DMS153 treated with DMSO at 0.1 percent for 48 hours (cell line): ENCODE data around the gene HEXIM1.

Source experiments
- DNase-seq: peaks from one replicate; lab custom pipeline; 2025; ENCODE audit not compliant: unreplicated experiment; lab: John Stamatoyannopoulos, UW

Gene HEXIM1

DNA sequence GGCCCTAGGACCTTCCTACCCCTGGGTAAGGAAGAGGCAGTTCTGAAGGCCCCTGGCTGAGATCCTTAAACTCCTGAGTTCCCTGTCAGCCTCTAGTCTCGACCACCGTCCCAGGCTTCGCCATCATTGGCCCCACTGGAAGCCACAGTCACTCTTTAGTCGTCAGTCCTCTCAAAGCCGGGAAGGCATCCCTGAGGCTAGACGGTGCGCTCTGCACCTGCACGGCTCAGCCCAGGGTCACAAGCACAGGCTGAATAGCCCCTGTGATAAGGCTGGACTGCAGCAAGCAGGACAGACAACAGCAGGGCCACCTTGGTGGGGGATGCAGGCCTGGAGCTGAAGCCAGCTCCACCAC is 3.3 kb upstream of the HEXIM1 start:
- DNase-seq, result no peak

DNA sequence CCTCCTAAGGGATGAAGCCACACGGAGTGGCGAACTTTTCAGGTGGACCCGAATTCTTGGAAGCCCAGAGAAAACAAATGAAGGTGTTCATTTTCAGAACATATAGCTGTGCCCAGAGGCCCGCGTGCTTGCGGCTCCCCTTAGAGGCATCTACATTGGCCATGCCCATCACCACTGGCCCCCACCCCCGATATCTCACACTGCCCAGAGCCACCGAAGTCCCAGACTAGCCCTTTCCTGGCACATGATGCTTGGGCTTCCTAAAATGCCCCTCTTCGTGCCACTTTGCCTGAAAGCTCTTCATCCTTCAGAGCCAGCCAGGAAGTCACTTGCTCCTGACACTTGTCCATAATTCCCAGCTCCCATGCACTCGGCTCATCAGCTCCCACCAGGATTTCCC is 2.1 kb upstream of the HEXIM1 start:
- DNase-seq, result no peak

DNA sequence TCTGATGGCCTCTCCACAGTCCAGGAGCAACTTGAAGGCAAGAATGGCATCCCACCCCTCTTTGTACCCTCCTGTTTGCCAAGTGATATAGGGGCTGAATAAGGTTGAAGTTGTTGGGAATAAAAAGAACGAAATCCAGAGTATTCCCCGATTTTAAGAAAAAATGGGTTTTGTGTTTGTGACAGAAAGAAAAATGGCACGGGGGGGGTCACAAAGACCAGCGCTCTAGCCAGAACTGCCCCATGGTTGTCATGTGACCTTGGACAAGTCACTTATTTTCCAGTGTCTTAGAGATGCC is 1.7 kb upstream of the HEXIM1 start:
- DNase-seq, result no peak

DNA sequence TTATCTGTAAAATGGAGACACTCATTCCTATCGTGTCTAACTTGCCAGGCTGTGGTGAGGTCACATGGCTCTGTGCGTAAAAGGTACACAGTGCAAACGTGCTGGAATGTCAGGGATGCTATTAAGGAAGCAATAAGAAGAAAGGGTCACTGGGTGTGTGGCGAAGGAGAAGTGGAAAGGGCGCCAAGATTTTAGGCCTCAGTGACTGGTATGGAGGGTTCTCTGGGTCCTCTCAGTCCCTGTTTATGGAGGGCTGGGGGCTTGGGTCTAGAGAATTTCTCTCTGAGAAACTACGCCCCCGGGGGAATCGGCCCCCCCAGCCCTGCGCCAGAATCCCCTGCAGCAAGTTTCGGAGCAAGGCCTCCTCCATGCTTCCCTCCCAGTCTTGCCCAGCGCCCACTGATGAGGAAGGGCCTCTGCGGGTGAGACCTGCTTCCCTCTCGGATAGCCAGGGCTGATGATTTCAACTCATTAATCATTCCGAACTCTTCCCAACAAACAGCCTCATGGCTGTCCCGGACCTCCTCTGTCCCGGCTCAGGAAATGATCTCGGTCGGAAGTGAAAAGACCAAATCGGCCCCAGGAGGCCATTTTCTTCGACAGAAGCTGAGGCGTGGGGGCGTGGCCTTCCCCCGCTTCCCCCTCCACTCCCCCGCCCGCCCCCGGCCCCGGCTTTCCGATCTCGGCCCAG is 1.2 kb upstream of the HEXIM1 start:
- peak; percentile 78 for DNase-seq

DNA sequence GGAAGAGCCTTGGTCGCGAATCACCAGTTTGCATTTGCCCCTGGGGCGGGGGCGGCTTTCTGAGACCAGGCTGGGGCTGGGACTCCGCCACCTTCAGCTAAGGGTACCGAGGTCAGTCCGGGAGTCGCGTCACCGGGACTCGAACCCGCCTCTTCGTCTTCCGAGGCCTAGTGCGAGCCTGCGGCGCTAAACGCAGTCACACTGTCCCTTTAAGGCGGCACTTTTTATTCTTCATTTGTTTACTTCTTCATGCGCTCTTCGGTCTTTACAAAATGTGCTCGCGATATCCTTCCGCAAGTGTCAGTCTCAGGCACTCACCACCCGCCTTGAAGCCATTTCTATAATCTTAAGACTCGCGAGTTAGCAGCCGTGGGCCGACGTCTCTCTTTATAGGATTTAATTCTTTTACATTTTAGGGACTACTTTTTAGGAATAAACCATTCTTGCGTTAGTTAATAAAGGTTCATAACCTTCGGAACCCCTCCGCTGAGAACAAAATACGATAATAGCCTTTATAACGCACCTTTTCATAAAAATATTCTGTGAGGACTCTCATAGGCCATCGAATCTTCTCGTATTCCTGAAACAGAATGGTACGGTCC is 593 bp upstream of the HEXIM1 start:
- DNase-seq, result peak; percentile 91

DNA sequence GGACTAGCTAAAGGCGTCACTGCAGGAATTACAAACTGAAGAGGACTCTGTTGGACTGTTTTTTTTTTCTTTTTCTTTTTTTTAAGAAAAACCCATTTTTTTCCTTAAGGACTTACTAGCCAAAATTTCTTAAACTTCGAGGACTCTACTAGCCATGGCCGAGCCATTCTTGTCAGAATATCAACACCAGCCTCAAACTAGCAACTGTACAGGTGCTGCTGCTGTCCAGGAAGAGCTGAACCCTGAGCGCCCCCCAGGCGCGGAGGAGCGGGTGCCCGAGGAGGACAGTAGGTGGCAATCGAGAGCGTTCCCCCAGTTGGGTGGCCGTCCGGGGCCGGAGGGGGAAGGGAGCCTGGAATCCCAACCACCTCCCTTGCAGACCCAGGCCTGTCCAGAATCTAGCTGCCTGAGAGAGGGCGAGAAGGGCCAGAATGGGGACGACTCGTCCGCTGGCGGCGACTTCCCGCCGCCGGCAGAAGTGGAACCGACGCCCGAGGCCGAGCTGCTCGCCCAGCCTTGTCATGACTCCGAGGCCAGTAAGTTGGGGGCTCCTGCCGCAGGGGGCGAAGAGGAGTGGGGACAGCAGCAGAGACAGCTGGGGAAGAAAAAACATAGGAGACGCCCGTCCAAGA is 878 bp downstream of the HEXIM1 start:
- DNase-seq, result peak; percentile 51

DNA sequence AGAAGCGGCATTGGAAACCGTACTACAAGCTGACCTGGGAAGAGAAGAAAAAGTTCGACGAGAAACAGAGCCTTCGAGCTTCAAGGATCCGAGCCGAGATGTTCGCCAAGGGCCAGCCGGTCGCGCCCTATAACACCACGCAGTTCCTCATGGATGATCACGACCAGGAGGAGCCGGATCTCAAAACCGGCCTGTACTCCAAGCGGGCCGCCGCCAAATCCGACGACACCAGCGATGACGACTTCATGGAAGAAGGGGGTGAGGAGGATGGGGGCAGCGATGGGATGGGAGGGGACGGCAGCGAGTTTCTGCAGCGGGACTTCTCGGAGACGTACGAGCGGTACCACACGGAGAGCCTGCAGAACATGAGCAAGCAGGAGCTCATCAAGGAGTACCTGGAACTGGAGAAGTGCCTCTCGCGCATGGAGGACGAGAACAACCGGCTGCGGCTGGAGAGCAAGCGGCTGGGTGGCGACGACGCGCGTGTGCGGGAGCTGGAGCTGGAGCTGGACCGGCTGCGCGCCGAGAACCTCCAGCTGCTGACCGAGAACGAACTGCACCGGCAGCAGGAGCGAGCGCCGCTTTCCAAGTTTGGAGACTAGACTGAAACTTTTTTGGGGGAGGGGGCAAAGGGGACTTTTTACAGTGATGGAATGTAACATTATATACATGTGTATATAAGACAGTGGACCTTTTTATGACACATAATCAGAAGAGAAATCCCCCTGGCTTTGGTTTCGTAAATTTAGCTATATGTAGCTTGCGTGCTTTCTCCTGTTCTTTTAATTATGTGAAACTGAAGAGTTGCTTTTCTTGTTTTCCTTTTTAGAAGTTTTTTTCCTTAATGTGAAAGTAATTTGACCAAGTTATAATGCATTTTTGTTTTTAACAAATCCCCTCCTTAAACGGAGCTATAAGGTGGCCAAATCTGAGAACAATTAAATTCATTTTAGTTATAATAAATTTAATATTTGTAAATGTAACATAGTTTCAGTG is 1.7 kb downstream of the HEXIM1 start:
- peak; percentile 20 for DNase-seq

DNA sequence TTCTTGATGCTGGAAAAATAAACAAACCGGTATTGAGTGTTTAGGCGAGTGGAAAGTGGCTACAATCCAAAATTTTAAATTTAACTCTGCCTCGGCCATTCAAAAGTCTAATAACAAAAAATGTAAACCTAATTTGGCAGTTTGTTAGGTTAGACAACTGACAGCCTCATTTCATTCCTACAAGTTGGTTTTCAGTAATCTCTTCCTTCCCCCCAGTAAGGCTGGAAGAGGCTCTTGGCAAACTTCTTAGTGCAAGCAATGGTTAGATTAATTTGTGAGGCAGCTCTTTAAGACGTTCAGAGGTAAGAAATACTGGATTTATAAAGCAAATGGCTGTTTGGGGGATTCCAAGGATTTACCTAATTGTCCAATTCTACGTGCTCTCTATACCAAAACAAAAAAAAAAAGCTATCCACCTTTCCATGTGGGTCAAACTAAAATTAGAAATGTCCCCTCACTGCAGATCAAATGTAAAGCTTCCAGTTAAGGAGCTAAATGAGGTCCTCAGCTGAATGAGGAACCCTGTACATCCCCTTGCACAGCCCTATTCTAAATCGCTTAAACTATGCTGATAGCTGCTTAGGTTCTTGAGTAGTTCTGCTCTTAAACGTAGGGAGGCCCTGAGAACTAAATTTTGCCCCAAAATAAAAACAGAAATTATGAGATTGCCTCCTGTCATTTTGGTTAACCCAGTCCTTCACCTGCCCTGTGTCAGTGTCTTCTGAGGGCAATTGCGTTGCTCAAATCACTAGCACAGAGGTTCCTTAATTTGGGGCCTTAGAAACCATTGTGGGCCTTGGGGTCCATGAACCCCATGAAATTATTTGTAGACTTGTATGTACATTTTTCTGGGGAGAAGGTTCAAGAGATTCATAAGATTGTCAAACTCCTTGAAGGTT is 2.9 kb downstream of the HEXIM1 start:
- DNase-seq, result no peak

DNA sequence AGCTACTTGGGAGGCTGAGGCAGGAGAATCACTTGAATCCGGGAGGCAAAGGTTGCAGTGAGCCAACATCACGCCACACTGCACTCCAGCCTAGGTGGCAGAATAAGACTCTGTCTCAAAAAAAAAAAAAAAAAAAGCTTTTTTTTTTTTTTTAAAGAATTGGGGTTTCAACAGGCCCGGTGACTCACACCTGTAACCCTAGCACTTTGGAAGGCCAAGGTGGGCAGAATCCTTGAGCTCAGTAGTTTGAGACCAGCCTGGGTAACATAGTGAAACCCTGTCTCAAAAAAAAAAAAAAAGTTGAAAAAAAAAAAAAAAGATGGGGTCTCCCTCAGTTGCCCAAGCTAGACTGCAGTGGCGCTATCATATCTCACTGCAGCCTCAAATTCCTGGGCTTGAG is 6.8 kb downstream of the HEXIM1 start:
- DNase-seq, result no peak

DNA sequence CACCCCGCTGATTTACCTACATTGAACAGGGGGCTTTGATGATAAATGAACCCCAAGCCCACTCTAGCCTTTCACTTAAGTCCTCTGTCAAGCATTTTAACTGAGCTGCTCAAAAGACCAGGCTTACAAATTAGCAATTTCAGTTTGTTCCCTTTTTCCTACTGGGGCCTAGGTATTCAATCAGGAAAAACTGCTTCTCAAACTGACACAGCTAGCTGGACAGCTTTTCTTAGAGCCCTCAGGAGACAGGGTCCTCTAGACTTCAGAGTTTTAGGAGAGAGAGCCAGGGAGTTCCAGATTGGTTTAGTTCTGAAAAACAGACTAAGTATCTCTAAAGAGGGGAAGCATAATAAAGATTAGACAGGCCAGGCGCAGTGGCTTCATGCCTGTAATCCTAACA is 7.2 kb downstream of the HEXIM1 start:
- DNase-seq, result no peak

DNA sequence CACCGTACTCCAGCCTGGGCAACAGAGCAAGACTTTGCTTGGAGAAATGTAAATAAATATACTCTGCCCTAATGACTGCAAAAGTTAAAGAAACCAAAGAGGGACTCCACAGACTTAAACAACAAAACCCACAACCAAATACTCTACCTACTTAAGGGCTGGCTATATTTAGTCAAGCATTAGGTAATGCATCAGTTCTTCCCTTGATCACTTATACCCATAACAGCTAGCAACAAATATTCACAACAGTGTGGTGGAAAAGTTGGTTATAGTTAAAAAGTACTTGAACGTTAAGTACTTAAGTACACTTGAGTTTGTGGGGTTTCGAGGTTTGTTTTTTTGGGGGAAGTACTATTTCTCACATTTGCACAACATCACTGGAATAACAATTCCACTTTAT is 8.0 kb downstream of the HEXIM1 start:
- no peak for DNase-seq

DNA sequence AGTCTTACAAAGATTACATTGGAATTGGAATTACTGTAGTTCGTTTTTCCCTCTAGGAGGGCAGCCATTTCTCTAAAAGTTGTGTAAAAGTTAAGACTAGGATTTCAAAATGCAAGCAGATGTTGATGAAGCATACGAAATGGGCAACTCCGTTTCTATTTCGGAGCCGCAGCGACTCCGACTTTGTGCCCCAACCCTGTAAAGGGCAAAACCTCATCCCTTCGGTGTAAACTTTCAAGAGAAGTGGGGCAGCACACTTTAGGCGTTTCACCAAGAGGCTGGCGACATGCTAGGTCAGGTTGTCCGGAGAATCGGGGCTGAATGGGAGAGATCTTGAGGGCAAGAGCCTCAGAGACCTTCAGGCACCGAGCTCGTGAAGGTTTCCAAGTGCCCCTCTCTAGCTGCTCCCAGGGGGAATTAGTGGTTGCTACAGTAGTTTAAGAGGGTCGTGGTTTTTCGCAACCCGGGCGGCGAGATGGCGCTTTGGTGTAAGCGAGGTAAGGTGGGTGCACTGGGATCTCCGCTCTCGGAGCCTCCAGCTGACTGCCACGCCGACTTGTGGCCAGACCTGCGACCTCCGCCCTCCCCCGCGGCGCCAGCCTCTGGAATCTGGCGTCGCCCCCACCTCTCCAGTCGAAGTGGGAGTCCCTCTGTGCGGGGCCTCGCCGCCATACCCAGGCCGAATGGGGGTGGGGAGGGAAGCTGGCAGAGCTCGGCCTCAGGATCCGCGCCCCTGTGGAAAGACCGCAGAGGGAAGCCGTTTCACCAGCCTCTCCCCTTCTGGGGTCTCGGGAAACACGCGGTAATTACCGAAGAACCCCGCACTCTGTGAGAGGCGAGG is 12.4 kb downstream of the HEXIM1 start:
- no peak for DNase-seq

DNA sequence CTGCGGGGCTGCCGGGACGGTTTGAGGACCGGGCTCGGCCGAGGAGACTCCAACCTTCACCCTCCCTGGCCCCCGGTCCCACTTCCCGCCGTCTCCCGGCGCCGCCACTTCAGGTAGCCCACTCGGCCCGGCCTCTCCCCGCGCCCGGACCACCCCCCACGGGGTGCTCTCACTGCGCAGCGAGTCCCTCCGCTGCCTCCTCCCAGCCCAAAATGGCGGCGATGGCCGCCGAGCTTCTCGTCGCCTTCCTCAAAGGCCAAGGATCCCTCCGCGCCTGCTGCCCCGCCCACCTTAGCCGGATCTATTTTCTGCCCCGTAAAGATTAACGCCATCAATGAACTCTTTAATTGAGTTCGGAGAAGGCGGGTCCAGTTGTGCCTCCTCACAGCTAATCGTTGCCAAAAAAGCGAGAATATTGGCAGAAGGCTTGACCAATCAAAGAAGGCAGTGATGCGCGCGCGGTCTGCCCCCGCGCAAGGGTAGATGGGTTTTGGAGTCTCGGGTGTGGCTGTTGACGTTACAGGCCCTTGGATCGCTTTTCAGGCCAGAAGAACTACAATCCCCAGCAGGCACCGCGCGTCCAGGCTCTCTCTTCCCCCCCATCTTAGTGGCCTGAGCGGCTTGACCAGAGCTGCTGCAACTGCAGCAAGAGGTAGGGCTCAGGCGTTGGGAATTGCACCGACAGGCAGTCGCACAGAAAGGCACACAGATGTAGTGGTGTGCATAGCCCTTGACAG is 13.2 kb downstream of the HEXIM1 start, which contains the start of gene HEXIM2:
Gene HEXIM2, plus strand, starts transcription at position 588 of the 737 bp plus-strand sequence. CDS start 919 bp downstream, outside the sequence.
- DNase-seq, result peak; percentile 99

DNA sequence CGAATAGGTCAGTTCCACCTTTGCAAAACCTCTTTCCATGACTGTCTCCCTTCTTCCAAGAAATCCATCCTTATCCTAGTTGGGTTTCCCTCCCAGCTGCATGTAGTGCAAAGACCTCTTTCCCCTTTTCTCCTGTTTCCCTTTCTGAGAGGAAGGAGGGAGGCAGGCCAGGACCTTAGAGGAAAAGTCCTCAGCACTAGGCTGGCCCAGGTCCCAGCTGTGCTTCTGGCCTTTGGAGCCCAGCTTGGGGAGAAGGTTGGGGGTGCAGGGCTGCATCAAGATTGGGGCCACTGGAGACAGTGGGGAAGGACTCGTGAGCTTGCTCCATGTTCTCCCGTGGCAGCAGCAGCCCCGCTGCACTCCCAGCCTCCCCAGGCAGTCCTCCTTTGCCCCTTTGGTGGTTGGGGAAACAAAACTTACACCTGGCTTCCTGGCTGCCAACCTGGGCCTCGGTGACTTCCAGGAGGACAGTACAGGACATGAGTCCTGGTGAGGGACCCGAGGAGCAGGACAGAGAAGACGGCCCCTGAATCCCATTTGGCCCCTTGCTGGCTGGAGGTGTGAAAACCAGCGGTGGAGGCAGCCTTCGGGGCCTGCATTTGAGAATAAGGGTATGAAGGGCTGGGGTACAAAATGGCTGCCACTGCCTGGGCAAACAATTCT is 13.9 kb downstream of the HEXIM1 start:
- DNase-seq, result no peak

DNA sequence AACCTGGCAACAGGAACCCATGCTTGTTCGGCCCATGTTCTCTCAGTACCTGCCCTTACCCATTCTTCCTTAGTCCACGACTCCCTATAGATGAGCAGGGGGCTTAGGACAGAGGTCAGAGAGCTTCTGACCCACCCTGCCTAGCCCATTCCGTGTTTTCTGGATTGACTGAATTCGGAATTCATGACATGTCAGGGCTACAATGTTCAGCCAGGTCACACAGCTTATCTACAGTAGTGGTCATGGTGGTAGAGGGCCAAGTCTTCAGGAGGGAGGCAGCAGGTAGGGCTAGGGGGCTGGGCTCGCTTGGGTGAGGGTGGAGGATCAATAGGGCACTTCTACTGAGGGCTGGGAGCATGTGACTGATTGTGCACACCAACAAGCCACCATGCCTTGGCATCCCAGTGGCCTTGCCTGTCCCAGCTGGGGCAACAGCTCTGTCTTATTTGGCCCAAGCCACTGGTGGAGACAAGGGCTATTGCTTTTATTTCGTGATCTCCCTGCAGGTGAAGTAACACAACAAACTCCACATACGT is 16.5 kb downstream of the HEXIM1 start:
- no peak for DNase-seq

DNA sequence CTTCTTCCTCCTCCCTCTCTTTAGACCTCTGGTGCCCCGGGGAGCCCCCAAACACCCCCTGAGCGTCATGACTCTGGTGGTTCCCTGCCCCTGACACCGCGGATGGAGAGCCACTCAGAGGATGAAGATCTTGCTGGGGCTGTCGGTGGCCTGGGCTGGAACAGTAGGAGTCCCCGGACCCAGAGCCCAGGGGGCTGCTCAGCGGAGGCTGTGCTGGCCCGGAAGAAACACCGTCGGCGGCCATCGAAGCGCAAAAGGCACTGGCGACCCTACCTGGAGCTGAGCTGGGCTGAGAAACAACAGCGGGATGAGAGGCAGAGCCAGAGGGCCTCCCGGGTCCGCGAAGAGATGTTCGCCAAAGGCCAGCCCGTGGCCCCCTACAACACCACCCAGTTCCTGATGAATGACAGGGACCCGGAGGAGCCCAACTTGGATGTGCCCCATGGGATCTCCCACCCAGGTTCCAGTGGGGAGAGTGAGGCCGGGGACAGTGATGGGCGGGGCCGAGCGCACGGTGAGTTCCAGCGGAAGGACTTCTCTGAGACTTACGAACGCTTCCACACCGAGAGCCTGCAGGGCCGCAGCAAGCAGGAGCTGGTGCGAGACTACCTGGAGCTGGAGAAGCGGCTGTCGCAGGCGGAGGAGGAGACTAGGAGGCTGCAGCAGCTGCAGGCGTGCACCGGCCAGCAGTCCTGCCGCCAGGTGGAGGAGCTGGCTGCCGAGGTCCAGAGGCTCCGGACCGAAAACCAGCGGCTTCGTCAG is 20.9 kb downstream of the HEXIM1 start:
- no peak for DNase-seq

DNA sequence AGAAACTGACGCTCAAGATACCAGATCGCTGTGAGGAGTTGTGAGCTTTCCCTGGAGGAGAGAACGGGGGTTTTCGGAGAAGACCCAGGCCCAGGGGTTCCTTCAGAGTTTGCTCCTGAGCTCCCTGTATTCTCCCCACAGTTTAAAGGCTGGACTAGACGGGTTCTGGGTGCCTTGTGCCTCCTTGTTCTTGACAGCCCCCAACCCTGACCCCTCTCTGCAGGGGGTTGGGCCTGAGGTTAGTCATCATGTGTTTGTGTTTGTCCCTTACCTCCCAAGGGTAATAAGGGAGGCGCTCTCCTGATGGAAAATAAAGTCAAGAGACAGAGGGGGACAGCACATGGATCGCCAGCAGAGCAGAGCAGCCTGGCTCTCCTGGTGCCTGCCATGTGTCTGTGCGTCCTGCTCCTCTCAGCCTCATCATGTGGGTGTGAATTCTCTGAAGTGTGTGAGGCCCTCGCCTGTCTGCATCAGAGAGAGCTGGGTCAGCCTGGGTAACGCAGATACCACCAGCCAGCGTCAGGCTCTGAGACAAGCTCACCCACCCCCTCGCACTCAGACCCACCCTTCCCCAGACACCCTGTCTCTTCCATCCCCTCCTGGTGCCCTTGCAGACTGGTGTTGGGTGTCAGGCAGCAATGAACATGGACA is 22.1 kb downstream of the HEXIM1 start:
- DNase-seq, result no peak
